Central memory CD8-positive, alpha-beta T cell (primary cell): ENCODE results near the gene MYOF.
A peak's percentile ranks its signal among the peaks of the same experiment; 100 is the strongest.
"Not testable (repeated sequence)": the region's sequence is repeated elsewhere in the genome, so short reads cannot be mapped to it uniquely, and the experiment has no call there.

Source experiments
- ATAC-seq: fragments of 150-1000 bp; cut with Tn5 transposase; replicated peaks from 2 replicates; pipeline ENCODE4 v1.10.0; 2022; ENCODE audit warnings: mild to moderate bottlenecking, moderate FRiP score, moderate number of reproducible peaks; ENCODE audit not compliant: poor library complexity, severe bottlenecking; ENCODE audit errors: extremely low read depth
- DNase-seq, 2 donors: peaks; one replicate each; pipeline ENCODE4 v3.0.0; 2021; ENCODE audit warnings: low spot score in 2 of 2
- H3K27ac Mint-ChIP-seq: one replicate; pipeline ENCODE4 v1.8.0; 2022; ENCODE audit warnings: low read depth, mild to moderate bottlenecking, moderate library complexity, mixed read lengths
- H3K27me3 Mint-ChIP-seq: one replicate; pipeline ENCODE4 v1.8.0; 2022; ENCODE audit warnings: mixed read lengths
- H3K36me3 Mint-ChIP-seq: one replicate; pipeline ENCODE4 v1.8.0; 2022; ENCODE audit warnings: mild to moderate bottlenecking, moderate library complexity, mixed read lengths; ENCODE audit not compliant: insufficient read depth
- H3K4me1 Mint-ChIP-seq: one replicate; pipeline ENCODE4 v1.8.0; 2022; ENCODE audit warnings: mixed read lengths
- H3K4me3 Mint-ChIP-seq: one replicate; pipeline ENCODE4 v1.8.0; 2022; ENCODE audit warnings: mild to moderate bottlenecking, moderate library complexity, mixed read lengths
- H3K9me3 Mint-ChIP-seq: one replicate; pipeline ENCODE4 v1.8.0; 2022; ENCODE audit warnings: mixed read lengths

MYOF gene

DNA sequence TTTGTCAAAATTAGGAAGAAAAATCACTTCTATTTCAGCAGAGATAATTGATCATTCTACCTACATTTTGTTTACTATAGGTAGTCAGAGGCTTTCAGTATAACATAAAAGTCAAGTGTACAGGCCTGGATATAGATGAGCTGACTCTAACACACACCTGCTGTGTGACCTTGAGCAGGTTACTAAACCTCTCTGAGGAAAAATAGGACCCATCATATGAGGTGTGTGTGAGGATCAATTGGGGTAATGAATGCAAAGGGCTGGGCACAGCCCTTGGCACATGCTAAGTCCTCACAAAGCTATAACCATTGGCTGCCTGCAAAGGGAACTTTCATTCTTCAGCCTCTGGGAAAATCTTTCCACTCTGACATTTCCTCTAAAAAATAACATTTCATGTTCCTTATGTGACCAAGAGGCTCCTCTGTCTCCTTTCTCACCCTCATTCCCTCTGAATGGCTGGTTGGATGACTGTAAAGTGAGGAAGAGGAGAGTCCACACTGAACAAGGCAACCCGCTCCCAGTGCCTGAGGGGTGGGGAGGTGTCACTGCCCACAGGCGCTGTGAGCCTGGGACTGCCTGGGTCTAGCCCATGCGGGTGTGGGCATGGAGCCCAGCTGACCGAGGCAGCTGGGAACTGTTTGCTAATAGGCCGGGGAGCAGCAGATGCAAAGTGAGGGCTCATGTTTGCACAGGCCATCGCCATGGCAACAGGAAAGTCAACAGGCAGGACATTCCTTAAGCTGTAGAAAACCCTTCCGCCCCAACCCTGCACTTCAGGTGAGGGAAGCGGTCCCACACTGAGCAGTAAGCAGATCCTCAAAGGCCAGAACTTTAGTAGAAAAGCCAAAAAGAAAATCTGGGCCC lies 36.8 kb downstream of the MYOF start:
- Mint-ChIP-seq H3K4me1 (no peaks in the 10 kb centered on the region), H3K4me3 (no peak overlapping the region), H3K9me3 (no peaks in the 10 kb centered on the region), H3K27me3 (no peaks in the 10 kb centered on the region), H3K27ac (no peak overlapping the region), H3K36me3 (peaks cover 2% of the 10 kb centered on the region)
- DNase-seq, result no peak
- ATAC-seq, result no peak

DNA sequence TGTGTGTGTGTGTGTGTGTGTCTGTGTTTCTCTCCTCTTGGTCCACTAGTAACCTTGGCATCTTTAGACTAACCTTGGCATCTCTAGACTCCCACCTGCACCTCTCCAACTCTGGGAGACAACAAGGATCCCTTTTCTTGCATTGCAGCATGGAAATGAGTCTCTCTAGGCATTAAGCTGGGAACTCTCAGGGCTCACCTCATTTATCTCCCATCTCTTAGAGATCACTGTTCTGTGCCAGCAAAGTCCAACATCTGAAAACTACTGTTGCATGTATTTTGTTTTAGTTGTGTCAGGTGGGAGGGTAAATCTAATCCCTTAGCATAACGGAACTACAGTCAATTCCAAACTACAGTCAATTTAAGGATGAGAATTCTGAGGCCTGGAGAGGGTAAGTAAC lies 38.7 kb downstream of the MYOF start:
- H3K27me3 Mint-ChIP-seq, result no peaks in the 10 kb centered on the region
- DNase-seq, result no peak
- no peak for ATAC-seq
- H3K36me3 Mint-ChIP-seq, result peaks cover 2% of the 10 kb centered on the region
- peak overlapping the region; percentile 16 for H3K27ac Mint-ChIP-seq
- no peaks in the 10 kb centered on the region for H3K9me3 Mint-ChIP-seq
- H3K4me3 Mint-ChIP-seq, result no peak overlapping the region
- H3K4me1 Mint-ChIP-seq, result no peaks in the 10 kb centered on the region

DNA sequence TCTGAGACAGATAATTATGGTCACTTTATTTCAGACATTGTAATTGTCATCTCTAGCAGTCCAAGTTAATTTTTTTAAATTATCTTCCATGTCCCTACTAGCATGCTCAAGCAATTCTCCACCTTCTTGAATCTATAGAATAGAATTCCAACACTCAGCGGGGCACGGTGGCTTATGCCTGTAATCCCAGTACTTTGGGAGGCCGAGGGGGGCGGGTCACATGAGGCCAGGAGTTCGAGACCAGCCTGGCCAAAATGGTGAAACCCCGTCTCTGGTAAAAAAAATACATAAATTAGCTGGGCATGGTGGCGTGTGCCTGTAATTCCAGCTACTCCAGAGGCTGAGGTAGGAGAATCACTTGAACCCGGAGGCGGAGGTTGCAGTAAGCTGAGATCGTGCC lies 39.4 kb downstream of the MYOF start:
- H3K9me3 Mint-ChIP-seq, ATAC-seq, DNase-seq, H3K4me3 Mint-ChIP-seq, H3K27me3 Mint-ChIP-seq, H3K4me1 Mint-ChIP-seq, H3K27ac Mint-ChIP-seq, H3K36me3 Mint-ChIP-seq: not testable (repeated sequence)

DNA sequence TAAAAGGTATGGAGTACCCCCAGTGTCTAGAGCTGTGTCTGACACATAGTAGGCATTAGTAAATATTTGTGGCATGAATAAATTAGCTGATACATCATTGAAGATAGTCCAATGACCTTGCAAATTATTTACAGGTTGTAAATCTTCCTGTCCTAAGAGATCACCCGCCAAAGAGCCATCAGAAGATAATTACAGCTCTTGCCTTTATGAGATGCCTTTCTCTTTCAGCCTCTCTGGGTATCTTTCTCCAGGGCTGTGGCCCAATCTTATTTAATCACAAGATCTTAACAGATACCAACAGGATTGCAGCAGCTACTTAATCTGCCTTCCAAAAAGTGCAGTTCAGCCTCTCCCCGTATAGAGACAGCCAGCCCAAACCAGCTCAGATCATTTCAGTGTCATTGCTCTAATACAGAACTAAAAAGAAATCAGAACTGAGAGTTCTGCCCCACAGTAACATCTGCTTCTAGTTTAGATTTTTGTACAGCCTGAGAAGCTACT lies 41.5 kb downstream of the MYOF start:
- no peaks in the 10 kb centered on the region for H3K9me3 Mint-ChIP-seq
- no peak overlapping the region for H3K4me3 Mint-ChIP-seq
- DNase-seq, result no peak
- H3K4me1 Mint-ChIP-seq, result no peaks in the 10 kb centered on the region
- peaks cover 2% of the 10 kb centered on the region for H3K36me3 Mint-ChIP-seq
- no peak for ATAC-seq
- H3K27me3 Mint-ChIP-seq, result no peaks in the 10 kb centered on the region
- no peak overlapping the region for H3K27ac Mint-ChIP-seq

DNA sequence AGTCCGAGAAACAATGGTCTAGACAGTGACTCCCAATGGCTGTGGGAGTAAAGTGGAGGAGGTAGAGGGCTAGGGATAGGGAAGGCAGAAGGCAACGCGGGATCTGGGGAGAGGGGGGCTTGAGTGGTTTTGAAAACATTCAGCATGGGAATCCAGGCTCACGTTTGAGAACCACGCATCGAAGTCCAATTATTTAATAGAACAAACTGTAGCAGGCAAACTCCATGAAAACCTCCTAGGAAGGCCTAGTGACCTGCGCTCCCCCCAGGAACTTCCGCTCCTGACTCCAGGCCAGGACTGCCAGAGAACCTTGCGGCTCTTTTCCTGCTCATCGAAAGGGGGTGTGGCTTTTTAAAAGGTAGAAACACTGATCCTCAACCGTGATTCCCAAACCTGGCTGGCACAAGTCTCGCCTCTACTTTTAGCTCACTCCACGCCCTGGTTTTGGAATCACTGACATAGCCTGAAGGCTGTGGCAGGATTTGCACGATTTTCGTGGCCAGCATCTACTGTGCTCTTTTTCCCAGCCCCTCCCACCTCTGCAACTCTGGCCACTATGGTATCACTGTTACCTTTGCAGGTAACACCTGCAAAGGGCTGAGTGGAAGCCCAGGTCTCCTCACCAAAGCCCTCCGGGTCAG lies 43.4 kb downstream of the MYOF start:
- no peaks in the 10 kb centered on the region for H3K27me3 Mint-ChIP-seq
- H3K4me3 Mint-ChIP-seq, result no peak overlapping the region
- H3K4me1 Mint-ChIP-seq, result no peaks in the 10 kb centered on the region
- DNase-seq (no peak), ATAC-seq (no peak)
- H3K9me3 Mint-ChIP-seq, result no peaks in the 10 kb centered on the region
- peaks cover 2% of the 10 kb centered on the region for H3K36me3 Mint-ChIP-seq
- no peak overlapping the region for H3K27ac Mint-ChIP-seq

DNA sequence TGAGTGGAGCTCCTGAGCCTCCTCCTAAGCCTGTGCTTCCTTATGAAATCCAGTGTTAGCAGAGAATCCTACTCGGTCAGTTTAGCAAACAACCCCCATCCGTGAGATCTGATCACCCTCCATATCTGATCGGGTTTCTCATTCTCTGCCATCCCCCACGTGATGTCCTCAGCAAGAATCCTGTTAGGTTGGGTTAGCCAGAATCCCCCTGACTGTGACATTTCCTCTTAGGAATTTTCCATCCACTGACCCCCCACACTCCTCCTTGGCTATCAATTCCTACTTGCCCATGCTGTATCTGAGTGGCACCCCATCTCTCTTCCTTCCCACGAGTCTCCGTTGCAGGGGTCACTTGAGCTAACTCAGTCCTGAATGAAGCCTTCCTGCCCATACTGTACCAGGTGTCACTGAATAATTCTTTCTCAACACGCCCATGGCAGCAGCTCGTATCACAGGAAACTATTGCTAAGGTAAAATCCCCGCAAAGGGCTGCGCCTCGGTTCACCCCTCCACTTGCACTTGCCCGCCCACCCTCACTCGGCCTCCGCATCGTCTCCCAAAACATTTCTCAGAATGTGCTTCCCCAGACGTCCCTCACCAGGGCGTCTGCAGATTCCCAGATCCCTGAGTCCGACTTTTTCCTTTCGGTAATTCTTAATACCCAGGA lies 44.1 kb downstream of the MYOF start:
- H3K4me1 Mint-ChIP-seq, result no peaks in the 10 kb centered on the region
- DNase-seq (no peak), ATAC-seq (no peak)
- H3K27ac Mint-ChIP-seq, result no peak overlapping the region
- H3K9me3 Mint-ChIP-seq, result no peaks in the 10 kb centered on the region
- H3K4me3 Mint-ChIP-seq, result no peak overlapping the region
- peaks cover under 1% of the 10 kb centered on the region for H3K27me3 Mint-ChIP-seq
- H3K36me3 Mint-ChIP-seq, result no peaks in the 10 kb centered on the region

DNA sequence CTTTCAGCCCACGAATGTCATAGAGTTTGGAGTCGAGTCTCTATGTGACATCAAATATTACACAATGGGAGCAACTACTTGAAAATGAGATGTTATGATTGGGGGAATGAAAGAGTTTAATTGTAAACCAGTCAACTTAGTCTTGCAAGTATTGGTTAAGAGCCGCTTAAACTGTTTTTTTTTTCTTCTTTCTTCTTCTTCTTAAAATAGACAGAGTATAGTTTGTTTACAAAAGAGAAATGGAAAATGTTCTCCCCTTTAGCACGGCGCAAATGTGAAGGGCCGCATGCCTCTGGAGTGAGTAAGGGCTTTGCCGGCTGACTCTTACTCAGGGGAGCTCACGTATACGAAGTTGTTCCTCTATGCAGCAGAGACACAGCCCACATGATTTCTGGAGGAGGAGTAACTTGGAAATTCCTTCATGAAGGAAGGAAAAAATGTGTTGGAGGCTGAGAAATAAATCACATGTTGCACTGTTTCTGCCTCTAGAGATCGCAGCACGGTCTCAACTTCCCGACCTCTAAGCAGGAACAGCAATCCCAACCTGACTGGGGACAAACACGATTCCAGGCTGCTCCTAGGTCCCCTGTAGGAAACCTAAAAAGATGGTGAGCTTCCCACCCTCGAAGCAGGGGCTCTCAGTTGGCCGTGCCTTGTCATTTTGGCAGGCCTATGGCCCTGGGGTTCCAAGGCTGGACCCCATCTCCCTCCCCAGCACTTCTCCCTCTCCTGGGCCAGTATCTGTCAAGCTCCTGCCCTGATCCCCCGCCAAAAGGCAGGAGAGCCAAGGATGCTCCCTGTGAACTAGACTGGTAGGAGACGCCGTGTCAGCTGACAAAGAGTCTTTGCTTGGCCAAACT lies 44.8 kb downstream of the MYOF start:
- Mint-ChIP-seq H3K27ac (no peak overlapping the region), H3K4me1 (no peaks in the 10 kb centered on the region)
- DNase-seq, result no peak

DNA sequence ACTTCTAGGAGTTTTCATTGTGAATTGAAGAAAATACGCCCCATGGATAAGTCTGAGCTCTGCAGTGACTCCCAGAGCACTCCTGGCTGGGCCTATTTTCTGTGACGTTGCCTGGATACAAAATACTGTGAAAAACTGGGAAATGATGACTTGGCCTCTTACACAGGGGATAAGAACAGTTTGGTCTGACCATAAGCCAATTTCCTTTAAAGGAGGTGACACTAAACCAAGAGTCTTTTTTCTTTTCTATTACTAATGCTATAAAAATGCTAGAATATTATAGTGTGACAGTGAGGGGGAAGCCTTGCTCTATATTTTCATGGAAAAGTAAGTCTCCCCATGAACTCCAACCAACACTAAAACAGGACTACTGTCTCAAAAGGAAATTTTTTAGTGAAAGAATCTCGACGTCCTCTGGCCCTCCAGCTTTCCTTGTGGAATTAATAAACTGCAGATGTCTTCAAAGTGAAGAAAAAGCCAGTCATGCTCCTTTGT lies 45.5 kb downstream of the MYOF start:
- Mint-ChIP-seq H3K36me3 (no peaks in the 10 kb centered on the region), H3K4me1 (no peaks in the 10 kb centered on the region)

More for the DNA sequence above, 44.8 kb downstream of the MYOF start:
- H3K27me3 Mint-ChIP-seq, result peaks cover 8% of the 10 kb centered on the region
- H3K4me3 Mint-ChIP-seq, result no peak overlapping the region
- no peaks in the 10 kb centered on the region for H3K36me3 Mint-ChIP-seq
- no peaks in the 10 kb centered on the region for H3K9me3 Mint-ChIP-seq
- ATAC-seq, result no peak

DNA sequence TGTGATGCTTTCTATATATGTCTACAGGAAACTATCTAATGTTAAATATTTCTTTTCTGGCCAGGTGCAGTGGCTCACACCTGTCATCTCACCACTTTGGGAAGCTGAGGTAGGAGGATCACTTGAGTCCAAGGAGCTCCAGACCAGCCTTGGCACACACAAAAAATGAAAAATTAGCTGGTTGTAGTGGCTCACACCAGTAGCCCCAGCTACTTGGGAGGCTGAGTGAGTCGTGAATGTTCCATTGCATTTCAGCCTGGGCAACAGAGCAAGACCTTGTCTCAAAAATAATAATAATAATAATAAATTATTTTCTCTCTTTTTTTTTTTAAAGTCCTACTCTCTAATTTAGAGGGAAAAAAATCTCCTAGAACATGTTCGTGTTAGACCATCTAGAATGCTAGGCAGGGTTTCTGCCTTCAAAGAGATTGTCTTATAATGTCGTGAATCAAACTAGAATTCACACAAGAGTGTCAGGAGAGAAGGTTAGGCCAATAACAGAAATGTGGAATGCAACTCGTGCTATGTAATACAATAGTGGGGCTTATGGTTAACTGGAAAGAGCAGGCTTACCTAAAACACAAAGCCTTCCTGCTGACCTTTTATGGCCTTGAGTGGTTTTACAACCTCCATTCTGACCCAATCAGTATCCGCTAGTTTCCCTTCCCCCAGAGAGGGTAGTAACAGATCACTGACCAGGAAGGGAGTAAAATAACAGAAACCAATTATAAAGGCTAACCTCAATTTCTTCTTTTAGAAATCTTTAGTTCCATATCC lies 46.3 kb downstream of the MYOF start:
- Mint-ChIP-seq H3K9me3 (no peaks in the 10 kb centered on the region), H3K4me1 (no peaks in the 10 kb centered on the region), H3K4me3 (no peak overlapping the region), H3K27ac (no peak overlapping the region), H3K27me3 (peaks cover 11% of the 10 kb centered on the region), H3K36me3 (no peaks in the 10 kb centered on the region)
- no peak for ATAC-seq
- DNase-seq, result no peak

More for the DNA sequence above, 45.5 kb downstream of the MYOF start:
- H3K27ac Mint-ChIP-seq, result no peak overlapping the region
- peaks cover 11% of the 10 kb centered on the region for H3K27me3 Mint-ChIP-seq
- ATAC-seq (no peak), DNase-seq (no peak)
- no peaks in the 10 kb centered on the region for H3K9me3 Mint-ChIP-seq
- no peak overlapping the region for H3K4me3 Mint-ChIP-seq

DNA sequence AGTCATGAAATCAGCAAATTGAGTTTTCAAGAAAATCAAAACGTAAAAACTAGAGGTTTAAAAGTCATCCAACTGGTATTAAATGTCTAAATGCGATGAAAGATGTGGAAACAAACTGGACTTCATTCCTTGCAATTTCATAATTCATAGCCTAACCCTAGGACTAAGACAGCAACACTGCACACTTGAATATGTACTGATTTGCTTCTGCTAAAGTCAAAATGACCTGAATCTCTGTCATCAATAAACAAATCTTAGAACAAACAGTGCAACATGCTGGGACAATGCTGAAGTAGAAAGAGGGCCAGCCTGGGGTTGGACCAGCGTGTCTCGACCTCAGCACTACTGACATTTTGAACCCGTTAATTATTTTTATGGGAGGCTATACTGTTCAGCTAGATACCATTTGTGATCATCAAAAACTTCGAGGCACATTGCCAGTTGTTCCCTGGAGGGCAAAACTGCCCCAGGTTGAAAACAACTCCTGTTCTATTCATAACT lies 47.1 kb downstream of the MYOF start:
- H3K27me3 Mint-ChIP-seq, result peaks cover 11% of the 10 kb centered on the region
- ATAC-seq (no peak), DNase-seq (no peak)
- no peaks in the 10 kb centered on the region for H3K4me1 Mint-ChIP-seq
- H3K4me3 Mint-ChIP-seq, result no peak overlapping the region
- H3K27ac Mint-ChIP-seq, result no peak overlapping the region
- H3K36me3 Mint-ChIP-seq, result no peaks in the 10 kb centered on the region
- no peaks in the 10 kb centered on the region for H3K9me3 Mint-ChIP-seq

DNA sequence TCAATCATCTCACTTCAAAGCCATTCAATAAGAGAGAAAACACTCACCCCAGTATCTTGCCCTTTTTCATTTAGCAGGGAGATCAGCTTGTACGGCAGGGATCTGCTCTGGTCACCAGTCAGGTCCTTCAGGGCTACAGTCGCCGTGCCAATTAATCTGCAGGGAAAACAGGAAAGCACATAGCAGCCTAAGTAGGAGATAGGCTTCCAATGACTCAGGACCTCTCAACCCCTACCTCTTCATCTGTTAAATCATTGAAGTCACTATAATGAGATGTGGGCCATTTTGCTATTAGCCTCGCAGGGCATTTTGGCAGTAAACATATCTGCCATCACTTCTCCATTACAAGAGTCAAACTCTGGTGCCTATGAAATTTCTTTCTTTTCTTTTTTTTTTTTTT lies 50.8 kb downstream of the MYOF start:
- H3K4me1 Mint-ChIP-seq, result no peaks in the 10 kb centered on the region

More for the DNA sequence above, 50.8 kb downstream of the MYOF start:
- no peaks in the 10 kb centered on the region for H3K36me3 Mint-ChIP-seq
- H3K27ac Mint-ChIP-seq, result no peak overlapping the region
- no peak for DNase-seq
- H3K9me3 Mint-ChIP-seq, result peaks cover 5% of the 10 kb centered on the region
- H3K4me3 Mint-ChIP-seq, result no peak overlapping the region
- H3K27me3 Mint-ChIP-seq, result peaks cover 11% of the 10 kb centered on the region
- ATAC-seq, result no peak
